Uterus (tissue), 2 donors: ENCODE measurements around the gene KRTAP10-5.
"Not testable (repeated sequence)": the region's sequence is repeated elsewhere in the genome, so short reads cannot be mapped to it uniquely, and the experiment has no call there.

Experiments
- POLR2A ChIP-seq, 2 donors: fragments of 450-650 bp; IDR thresholded peaks; one replicate each; pipeline ENCODE4 v1.6.1; 2016; ENCODE audit warnings: antibody characterized with exemption in 2 of 2, mild to moderate bottlenecking in 1 of 2, moderate library complexity in 1 of 2
- TF ChIP-seq, protein P1 (sequence below), 4 experiments: fragments of 200-600 bp in 2 of 4; fragments of 450-650 bp in 2 of 4; sonication (generic) in 2 of 4; IDR thresholded peaks; one replicate each; pipeline ENCODE4 v1.5.1; 2016 to 2019; ENCODE audit warnings: antibody characterized with exemption in 4 of 4, mild to moderate bottlenecking in 2 of 4, moderate library complexity in 1 of 4

DNA sequence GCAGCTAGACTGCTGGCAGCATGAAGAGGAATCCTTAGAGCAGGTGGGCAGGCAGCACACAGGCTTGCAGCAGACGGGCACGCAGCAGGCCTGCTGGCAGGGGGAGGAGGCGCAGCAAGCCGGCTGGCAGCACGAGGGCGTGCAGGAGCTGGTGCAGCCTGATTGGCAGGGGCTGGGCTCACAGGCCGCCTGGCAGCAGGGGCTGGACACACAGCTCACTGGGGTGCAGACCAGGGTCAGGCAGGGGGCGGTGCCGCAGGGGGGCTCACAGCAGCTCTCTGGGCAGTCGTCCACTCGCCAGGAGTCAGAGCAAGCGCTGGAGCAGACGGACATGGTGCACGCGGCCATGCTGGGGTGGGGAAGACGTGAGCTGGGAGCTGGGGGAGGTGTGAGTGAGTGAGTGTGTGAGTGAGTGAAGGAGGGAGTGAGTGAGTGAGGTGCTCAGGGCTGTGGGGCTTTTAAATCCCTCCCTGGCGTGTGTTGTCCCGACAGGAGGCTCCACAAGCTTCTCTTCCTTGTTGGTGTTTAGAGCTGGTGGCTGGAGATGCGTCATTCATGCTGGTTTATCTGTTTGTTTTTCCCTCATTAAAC lies at the start of gene KRTAP10-5:
- TF ChIP-seq, protein P1, sequence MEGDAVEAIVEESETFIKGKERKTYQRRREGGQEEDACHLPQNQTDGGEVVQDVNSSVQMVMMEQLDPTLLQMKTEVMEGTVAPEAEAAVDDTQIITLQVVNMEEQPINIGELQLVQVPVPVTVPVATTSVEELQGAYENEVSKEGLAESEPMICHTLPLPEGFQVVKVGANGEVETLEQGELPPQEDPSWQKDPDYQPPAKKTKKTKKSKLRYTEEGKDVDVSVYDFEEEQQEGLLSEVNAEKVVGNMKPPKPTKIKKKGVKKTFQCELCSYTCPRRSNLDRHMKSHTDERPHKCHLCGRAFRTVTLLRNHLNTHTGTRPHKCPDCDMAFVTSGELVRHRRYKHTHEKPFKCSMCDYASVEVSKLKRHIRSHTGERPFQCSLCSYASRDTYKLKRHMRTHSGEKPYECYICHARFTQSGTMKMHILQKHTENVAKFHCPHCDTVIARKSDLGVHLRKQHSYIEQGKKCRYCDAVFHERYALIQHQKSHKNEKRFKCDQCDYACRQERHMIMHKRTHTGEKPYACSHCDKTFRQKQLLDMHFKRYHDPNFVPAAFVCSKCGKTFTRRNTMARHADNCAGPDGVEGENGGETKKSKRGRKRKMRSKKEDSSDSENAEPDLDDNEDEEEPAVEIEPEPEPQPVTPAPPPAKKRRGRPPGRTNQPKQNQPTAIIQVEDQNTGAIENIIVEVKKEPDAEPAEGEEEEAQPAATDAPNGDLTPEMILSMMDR (IDR thresholded peaks at IDR 0.05), result not testable (repeated sequence)
- TF ChIP-seq POLR2A (IDR thresholded peaks at IDR 0.05), result not testable (repeated sequence)
